IPS DF 6.9 (cell line): ENCODE results near the gene ADGRE1.
"Not testable (repeated sequence)": the region's sequence is repeated elsewhere in the genome, so short reads cannot be mapped to it uniquely, and the experiment has no call there.

Experiments
- DNase-seq: peaks from one replicate; pipeline ENCODE4 v3.0.0-alpha.2; 2013; ENCODE audit warnings: low read depth, low spot score
- H3K27ac ChIP-seq: one replicate; pipeline ENCODE4 v1.5.1; 2013; ENCODE audit warnings: low read length, control low read depth
- H3K27me3 ChIP-seq: 2 replicates; pipeline ENCODE4 v1.6.1; 2013; ENCODE audit warnings: mild to moderate bottlenecking, low read length; ENCODE audit not compliant: control insufficient read depth, insufficient read depth
- H3K36me3 ChIP-seq: 2 replicates; pipeline ENCODE4 v1.6.1; 2013; ENCODE audit warnings: low read length; ENCODE audit not compliant: control insufficient read depth, insufficient read depth
- H3K4me1 ChIP-seq: 2 replicates; pipeline ENCODE4 v1.6.1; 2013; ENCODE audit warnings: low read length; ENCODE audit not compliant: control insufficient read depth, insufficient read depth
- H3K4me3 ChIP-seq: 2 replicates; pipeline ENCODE4 v1.5.1; 2013; ENCODE audit warnings: mild to moderate bottlenecking, low read length
- H3K9me3 ChIP-seq: 2 replicates; pipeline ENCODE4 v1.6.1; 2013; ENCODE audit warnings: low read length, inconsistent platforms; ENCODE audit not compliant: control insufficient read depth, insufficient read depth
- WGBS: extraction: QIAGEN DNeasy Blood & Tissue Kit; methylation state at CpG from one replicate; pipeline ENCODE4 v1.1.7; 2013; ENCODE audit warnings: mixed read lengths, missing lambda C conversion rate; ENCODE audit not compliant: insufficient read length, insufficient coverage; 5-methylcytosine and 5-hydroxymethylcytosine counted together

Gene ADGRE1

GRCh38 chr19:6856749-6857372 is 30.5 kb upstream of the ADGRE1 start:
- no peak for DNase-seq
- WGBS, result no CpG with 5 or more reads among the region's 14 CpGs

GRCh38 chr19:6861683-6862286 is 25.6 kb upstream of the ADGRE1 start:
- no peak for DNase-seq
- Histone ChIP-seq H3K4me1 (no peaks in the 10 kb centered on the region), H3K36me3 (no peaks in the 10 kb centered on the region), H3K9me3 (no peaks in the 10 kb centered on the region), H3K27me3 (no peaks in the 10 kb centered on the region), H3K4me3 (no peak overlapping the region), H3K27ac (no peak overlapping the region)
- WGBS, result no CpG with 5 or more reads among the region's 10 CpGs

More at GRCh38 chr19:6856749-6857372, 30.5 kb upstream of the ADGRE1 start:
- Histone ChIP-seq H3K27ac (no peak overlapping the region), H3K36me3 (no peaks in the 10 kb centered on the region), H3K9me3 (no peaks in the 10 kb centered on the region), H3K4me3 (no peak overlapping the region), H3K4me1 (no peaks in the 10 kb centered on the region), H3K27me3 (no peaks in the 10 kb centered on the region)

DNA sequence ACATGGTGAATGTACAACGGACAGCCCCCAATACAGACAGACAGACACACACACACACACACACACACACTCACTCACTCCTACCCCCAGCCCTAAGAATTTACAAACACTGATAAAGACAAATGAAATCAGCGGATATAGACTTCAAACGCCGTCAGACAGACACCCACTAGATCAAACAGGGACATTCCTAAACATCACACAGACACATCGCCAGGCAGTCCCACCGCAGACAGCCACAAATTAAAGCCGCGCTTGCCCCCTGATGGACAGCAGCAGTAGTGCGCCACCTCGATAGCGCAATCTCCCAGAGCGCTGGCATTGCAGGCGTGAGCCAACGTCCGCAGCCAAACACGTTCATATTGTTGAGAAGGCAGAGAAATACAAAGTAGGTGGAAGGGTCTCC is 24.7 kb upstream of the ADGRE1 start:
- H3K36me3 ChIP-seq, result no peaks in the 10 kb centered on the region
- H3K27me3 ChIP-seq, result no peaks in the 10 kb centered on the region
- H3K9me3 ChIP-seq, result no peaks in the 10 kb centered on the region
- H3K4me3 ChIP-seq, result no peak overlapping the region
- no peaks in the 10 kb centered on the region for H3K4me1 ChIP-seq
- DNase-seq, result peak; percentile 81
- H3K27ac ChIP-seq, result no peak overlapping the region
- no CpG with 5 or more reads among the region's 16 CpGs for WGBS

DNA sequence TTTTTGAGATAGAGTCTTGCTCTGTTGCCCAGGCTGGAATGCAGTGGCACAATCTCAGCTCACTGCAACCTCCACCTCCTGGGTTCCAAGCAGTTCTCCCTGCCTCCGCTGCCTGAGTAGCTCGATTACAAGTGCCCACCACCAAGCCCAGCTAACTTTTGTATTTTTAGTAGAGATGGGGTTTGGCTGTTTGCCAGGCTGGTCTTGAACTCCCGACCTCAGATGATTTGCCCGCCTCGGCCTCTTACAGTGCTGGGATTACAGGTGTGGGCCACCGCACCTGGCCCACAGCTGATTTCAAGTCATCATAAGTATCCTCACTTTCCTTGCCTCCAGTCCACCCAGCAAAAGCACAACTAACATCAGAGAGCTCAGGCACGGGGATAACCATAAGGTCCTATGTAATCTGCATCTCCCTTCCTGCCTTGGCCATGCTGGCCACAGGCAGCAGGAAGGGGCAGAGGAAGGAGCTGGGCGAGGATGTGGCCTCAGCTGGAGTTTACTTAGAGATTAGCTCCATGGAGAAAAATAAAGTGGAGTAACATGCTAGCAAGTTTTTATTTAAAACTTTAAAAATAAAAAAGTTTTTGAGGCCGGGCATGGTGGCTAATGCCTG is 22.9 kb upstream of the ADGRE1 start:
- WGBS, result no CpG with 5 or more reads among the region's 9 CpGs
- no peaks in the 10 kb centered on the region for H3K4me1 ChIP-seq

GRCh38 chr19:6865849-6866248 is 21.5 kb upstream of the ADGRE1 start:
- DNase-seq, result no peak
- H3K4me3 ChIP-seq, result no peak overlapping the region
- no peaks in the 10 kb centered on the region for H3K9me3 ChIP-seq
- H3K27me3 ChIP-seq, result no peaks in the 10 kb centered on the region
- WGBS, result no CpG with 5 or more reads among the region's 10 CpGs
- H3K27ac ChIP-seq, result no peak overlapping the region
- no peaks in the 10 kb centered on the region for H3K36me3 ChIP-seq
- H3K4me1 ChIP-seq, result no peaks in the 10 kb centered on the region

More for the DNA sequence above, 22.9 kb upstream of the ADGRE1 start:
- no peak overlapping the region for H3K27ac ChIP-seq
- H3K27me3 ChIP-seq, result no peaks in the 10 kb centered on the region
- no peak overlapping the region for H3K4me3 ChIP-seq
- no peak for DNase-seq
- H3K36me3 ChIP-seq, result no peaks in the 10 kb centered on the region
- H3K9me3 ChIP-seq, result no peaks in the 10 kb centered on the region

- no peak overlapping the region for H3K27ac ChIP-seq
- no CpG with 5 or more reads among the region's 6 CpGs for WGBS
- no peaks in the 10 kb centered on the region for H3K9me3 ChIP-seq
- no peaks in the 10 kb centered on the region for H3K36me3 ChIP-seq
- no peak for DNase-seq
- H3K4me3 ChIP-seq, result no peak overlapping the region
- H3K4me1 ChIP-seq, result no peaks in the 10 kb centered on the region
- H3K27me3 ChIP-seq, result no peaks in the 10 kb centered on the region
These were observed 20.6 kb upstream of the ADGRE1 start for GRCh38 chr19:6866741-6867151.

GRCh38 chr19:6868351-6868750 is 19.0 kb upstream of the ADGRE1 start:
- no peak overlapping the region for H3K4me3 ChIP-seq
- WGBS, result no CpG with 5 or more reads among the region's 4 CpGs
- H3K4me1 ChIP-seq, result no peaks in the 10 kb centered on the region
- DNase-seq, result no peak
- no peak overlapping the region for H3K27ac ChIP-seq
- H3K27me3 ChIP-seq, result no peaks in the 10 kb centered on the region
- H3K9me3 ChIP-seq, result no peaks in the 10 kb centered on the region
- no peaks in the 10 kb centered on the region for H3K36me3 ChIP-seq

GRCh38 chr19:6869151-6869882 is 18.1 kb upstream of the ADGRE1 start:
- WGBS, result no CpG with 5 or more reads among the region's 22 CpGs
- not testable (repeated sequence) for H3K4me3 ChIP-seq, H3K9me3 ChIP-seq, H3K4me1 ChIP-seq, H3K36me3 ChIP-seq, H3K27ac ChIP-seq, DNase-seq, H3K27me3 ChIP-seq

GRCh38 chr19:6873708-6874431 is 13.5 kb upstream of the ADGRE1 start:
- H3K27ac ChIP-seq, result no peak overlapping the region
- H3K4me1 ChIP-seq, result no peaks in the 10 kb centered on the region
- no peaks in the 10 kb centered on the region; the same call in 1 of the 2 replicates for H3K9me3 ChIP-seq
- DNase-seq, result no peak
- no peaks in the 10 kb centered on the region for H3K36me3 ChIP-seq
- no peak overlapping the region for H3K4me3 ChIP-seq
- no peaks in the 10 kb centered on the region for H3K27me3 ChIP-seq
- WGBS, result no CpG with 5 or more reads among the region's 10 CpGs

DNA sequence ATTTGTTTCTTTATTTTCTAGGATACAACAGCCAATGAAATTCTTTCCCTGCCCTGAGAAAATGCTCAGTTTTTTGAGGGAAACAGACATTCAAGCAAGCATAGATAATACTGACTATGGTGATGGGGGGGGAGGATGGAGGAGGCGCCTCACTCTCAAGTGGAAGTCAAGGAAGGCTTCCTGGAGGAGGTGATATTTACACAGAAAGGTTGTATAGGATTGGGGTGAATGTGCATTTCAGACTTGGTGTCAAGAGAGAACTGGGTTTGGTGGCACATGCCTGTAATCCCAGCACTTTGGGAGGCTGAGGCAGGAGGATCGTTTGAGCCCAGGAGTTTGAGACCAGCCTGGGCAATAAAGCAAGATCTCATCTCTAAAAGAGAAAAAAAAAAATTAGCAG is 12.2 kb upstream of the ADGRE1 start:
- H3K9me3 ChIP-seq, result no peaks in the 10 kb centered on the region; the same call in 1 of the 2 replicates
- WGBS, result no CpG with 5 or more reads among the region's 2 CpGs
- no peak overlapping the region for H3K27ac ChIP-seq
- H3K4me3 ChIP-seq, result no peak overlapping the region
- H3K27me3 ChIP-seq, result no peaks in the 10 kb centered on the region
- DNase-seq, result no peak
- no peaks in the 10 kb centered on the region for H3K36me3 ChIP-seq
- H3K4me1 ChIP-seq, result no peaks in the 10 kb centered on the region
